Hepatocyte (in vitro differentiated cells): ENCODE measurements around the gene PCDH9. TPM values are rescaled to one million over a fixed set of nuclear protein-coding genes. Genes with fewer than 3 reads are reported as not detected.

ENCODE experiments used
- DNase-seq: peaks from one replicate; pipeline ENCODE4 v3.0.0-alpha.2; 2016; ENCODE audit warnings: low spot score
- H2AFZ ChIP-seq: fragments of 200-600 bp; sonication (generic); 2 replicates; pipeline ENCODE4 v1.6.0; 2016; ENCODE audit warnings: antibody characterized with exemption, mild to moderate bottlenecking
- H3K27ac ChIP-seq: fragments of 200-600 bp; sonication (generic); 2 replicates; pipeline ENCODE4 v1.5.1; 2016; ENCODE audit warnings: mild to moderate bottlenecking
- H3K27me3 ChIP-seq: fragments of 200-600 bp; sonication (generic); 2 replicates; pipeline ENCODE4 v1.6.1; 2016
- H3K36me3 ChIP-seq: fragments of 200-600 bp; sonication (generic); replicated peaks from 2 replicates; pipeline ENCODE4 v1.5.1; 2016; ENCODE audit warnings: low read depth; ENCODE audit not compliant: insufficient read depth
- H3K4me1 ChIP-seq: fragments of 200-600 bp; sonication (generic); 2 replicates; pipeline ENCODE4 v1.5.1; 2016; ENCODE audit warnings: mild to moderate bottlenecking, moderate library complexity; ENCODE audit not compliant: insufficient read depth
- H3K4me2 ChIP-seq: fragments of 200-600 bp; sonication (generic); 2 replicates; pipeline ENCODE4 v1.6.0; 2016
- H3K4me3 ChIP-seq: fragments of 200-600 bp; sonication (generic); 2 replicates; pipeline ENCODE4 v1.5.1; 2016; ENCODE audit warnings: mild to moderate bottlenecking
- H3K79me2 ChIP-seq: fragments of 200-600 bp; sonication (generic); 2 replicates; pipeline ENCODE4 v1.6.0; 2017; ENCODE audit warnings: mild to moderate bottlenecking
- H3K9me2 ChIP-seq: fragments of 200-600 bp; sonication (generic); replicated peaks from 2 replicates; pipeline ENCODE4 v1.6.0; 2017; ENCODE audit warnings: mild to moderate bottlenecking; ENCODE audit not compliant: insufficient read depth
- H3K9me3 ChIP-seq: fragments of 200-600 bp; sonication (generic); 2 replicates; pipeline ENCODE4 v1.5.1; 2016; ENCODE audit warnings: low read depth, mild to moderate bottlenecking
- H4K20me1 ChIP-seq: fragments of 200-600 bp; sonication (generic); 2 replicates; pipeline ENCODE4 v1.6.0; 2016; ENCODE audit warnings: mild to moderate bottlenecking; ENCODE audit not compliant: insufficient read depth, poor library complexity, severe bottlenecking
- EZH2 ChIP-seq: fragments of 200-600 bp; sonication (generic); IDR thresholded peaks from 2 replicates; pipeline ENCODE4 v1.6.1; 2016; ENCODE audit warnings: antibody characterized with exemption, mild to moderate bottlenecking, borderline replicate concordance
- EZH2phosphoT487 ChIP-seq: fragments of 200-600 bp; sonication (generic); IDR thresholded peaks from one replicate; pipeline ENCODE4 v1.6.1; 2018; ENCODE audit warnings: antibody characterized with exemption, mild to moderate bottlenecking, low read depth, moderate library complexity; ENCODE audit not compliant: unreplicated experiment, severe bottlenecking
- WGBS: methylation state at CpG from one replicate; pipeline ENCODE4 v1.1.6; 2016; ENCODE audit warnings: low lambda C conversion rate; ENCODE audit errors: missing lambda C conversion rate; 5-methylcytosine and 5-hydroxymethylcytosine counted together
- polyA plus RNA-seq: library from polyadenylated mRNA; unstranded; fragments of >200 nt; fragmentation: Nextera tagmentation; extraction: Ambion mirVana; gene quantifications from 2 replicates; pipeline ENCODE4 v1.2.1, GENCODE V29; 2016
- total RNA-seq: library from RNA; depleted of rRNA; stranded (reverse); fragments of >200 nt; gene quantifications from 2 replicates; pipeline ENCODE4 v1.2.3, GENCODE V29; 2014
- TF ChIP-seq, protein P1 (sequence below): fragments of 200-600 bp; sonication (generic); IDR thresholded peaks from 2 replicates; pipeline ENCODE4 v1.5.1; 2016; ENCODE audit warnings: antibody characterized with exemption, mild to moderate bottlenecking; ENCODE audit not compliant: poor library complexity

PCDH9 gene
- total and polyA plus RNA-seq, 2 experiments from 2014 or later = 6.9 to 15.0 TPM

DNA sequence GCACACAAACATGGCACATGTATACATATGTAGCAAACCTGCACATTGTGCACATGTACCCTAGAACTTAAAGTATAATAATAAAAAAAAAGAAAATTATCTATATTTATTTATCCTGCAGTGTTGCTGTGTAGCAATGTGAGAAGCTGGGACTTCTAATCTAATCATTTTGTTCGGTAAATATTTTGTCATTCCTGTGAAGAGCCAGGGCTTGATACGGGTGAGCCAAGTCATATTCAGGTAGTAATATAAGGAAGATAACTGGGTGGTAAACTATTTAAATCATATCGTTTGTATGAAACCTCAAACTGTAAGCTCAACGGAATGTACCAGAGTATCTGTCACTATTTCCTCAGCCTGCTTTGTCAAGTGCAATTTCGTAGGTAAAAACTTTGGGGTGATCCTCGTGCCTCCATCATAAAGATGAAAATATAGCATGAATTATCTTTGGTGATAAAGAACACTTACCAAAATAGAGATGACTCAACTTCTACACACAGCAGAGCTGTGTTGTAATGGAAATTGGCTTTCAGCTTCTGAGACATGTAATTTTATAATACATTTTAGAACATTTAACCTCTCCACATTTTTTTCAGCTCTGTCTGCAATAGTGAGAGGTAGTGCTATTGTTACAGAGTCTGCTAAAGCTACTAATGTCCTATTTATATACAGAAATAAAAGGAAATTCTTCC, 92.9 kb downstream of the PCDH9 start:
- Histone ChIP-seq H2AFZ (no peak overlapping the region), H3K4me1 (no peaks in the 10 kb centered on the region), H3K9me2 (no peaks in the 10 kb centered on the region), H3K9me3 (no peaks in the 10 kb centered on the region), H4K20me1 (no peaks in the 10 kb centered on the region), H3K79me2 (no peaks in the 10 kb centered on the region), H3K4me3 (no peak overlapping the region), H3K27me3 (no peaks in the 10 kb centered on the region), H3K27ac (peak overlapping the region; percentile 11), H3K36me3 (no peaks in the 10 kb centered on the region), H3K4me2 (no peak overlapping the region)
- no peak for DNase-seq
- TF ChIP-seq, protein P1, sequence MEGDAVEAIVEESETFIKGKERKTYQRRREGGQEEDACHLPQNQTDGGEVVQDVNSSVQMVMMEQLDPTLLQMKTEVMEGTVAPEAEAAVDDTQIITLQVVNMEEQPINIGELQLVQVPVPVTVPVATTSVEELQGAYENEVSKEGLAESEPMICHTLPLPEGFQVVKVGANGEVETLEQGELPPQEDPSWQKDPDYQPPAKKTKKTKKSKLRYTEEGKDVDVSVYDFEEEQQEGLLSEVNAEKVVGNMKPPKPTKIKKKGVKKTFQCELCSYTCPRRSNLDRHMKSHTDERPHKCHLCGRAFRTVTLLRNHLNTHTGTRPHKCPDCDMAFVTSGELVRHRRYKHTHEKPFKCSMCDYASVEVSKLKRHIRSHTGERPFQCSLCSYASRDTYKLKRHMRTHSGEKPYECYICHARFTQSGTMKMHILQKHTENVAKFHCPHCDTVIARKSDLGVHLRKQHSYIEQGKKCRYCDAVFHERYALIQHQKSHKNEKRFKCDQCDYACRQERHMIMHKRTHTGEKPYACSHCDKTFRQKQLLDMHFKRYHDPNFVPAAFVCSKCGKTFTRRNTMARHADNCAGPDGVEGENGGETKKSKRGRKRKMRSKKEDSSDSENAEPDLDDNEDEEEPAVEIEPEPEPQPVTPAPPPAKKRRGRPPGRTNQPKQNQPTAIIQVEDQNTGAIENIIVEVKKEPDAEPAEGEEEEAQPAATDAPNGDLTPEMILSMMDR = no peak
- TF ChIP-seq EZH2phosphoT487 (no peak), EZH2 (no peak)
- WGBS = 56% methylated on average over 6 of the region's 6 CpGs

DNA sequence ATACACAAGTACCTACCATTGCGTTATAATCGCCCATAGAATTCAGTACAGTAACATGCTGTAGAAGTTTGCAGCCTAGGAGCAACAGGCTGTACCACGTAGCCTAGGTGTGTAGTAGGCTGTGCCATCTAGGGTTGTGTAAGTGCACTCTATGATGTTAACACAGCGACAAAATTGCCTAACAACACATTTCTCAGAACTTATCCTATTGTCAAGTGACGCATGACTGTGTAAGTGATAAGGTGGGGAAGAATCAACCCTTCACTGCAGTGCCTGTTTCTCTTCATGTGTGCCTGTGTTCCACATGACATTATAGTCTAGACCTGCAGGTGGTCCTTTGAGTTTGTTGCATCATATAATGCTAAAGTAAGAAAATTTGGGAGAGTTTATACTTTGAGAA, 94.0 kb downstream of the PCDH9 start:
- no peak overlapping the region for H3K4me3 ChIP-seq

DNA sequence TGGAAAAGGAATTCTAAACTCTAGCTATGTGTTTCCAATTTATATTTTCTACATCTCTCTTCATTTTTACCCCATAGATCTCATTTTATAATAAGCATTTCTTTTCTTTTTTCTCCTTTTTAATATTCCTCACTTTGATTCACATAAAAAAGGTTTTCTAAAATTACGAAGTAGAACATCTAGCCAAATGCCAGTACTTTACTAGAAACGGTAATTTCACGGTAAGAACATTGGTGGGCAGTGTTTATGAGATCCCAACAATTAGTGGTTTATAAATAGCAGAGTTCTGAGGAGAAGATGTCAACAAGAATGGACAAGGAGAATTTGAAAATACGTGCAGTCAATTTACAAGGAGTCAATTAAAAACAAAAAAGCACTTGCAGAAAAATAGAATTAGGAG, 94.8 kb downstream of the PCDH9 start:
- Histone ChIP-seq H4K20me1 (no peaks in the 10 kb centered on the region), H3K4me1 (no peaks in the 10 kb centered on the region), H3K27me3 (no peaks in the 10 kb centered on the region), H3K4me2 (peak overlapping the region; percentile 66), H3K27ac (no peak overlapping the region), H3K79me2 (no peaks in the 10 kb centered on the region), H3K4me3 (no peak overlapping the region), H3K9me2 (no peaks in the 10 kb centered on the region), H3K36me3 (no peaks in the 10 kb centered on the region), H3K9me3 (no peaks in the 10 kb centered on the region), H2AFZ (no peak overlapping the region)
- WGBS = 70% methylated on average over 4 of the region's 4 CpGs
- no peak for DNase-seq
- TF ChIP-seq EZH2 = no peak
- TF ChIP-seq, protein P1 = no peak
- TF ChIP-seq EZH2phosphoT487 = no peak

More for the DNA sequence above, 94.0 kb downstream of the PCDH9 start:
- Histone ChIP-seq H3K9me2 (no peaks in the 10 kb centered on the region), H3K27me3 (no peaks in the 10 kb centered on the region), H3K36me3 (no peaks in the 10 kb centered on the region), H3K27ac (no peak overlapping the region), H4K20me1 (no peaks in the 10 kb centered on the region), H3K4me2 (no peak overlapping the region), H2AFZ (no peak overlapping the region), H3K9me3 (no peaks in the 10 kb centered on the region), H3K79me2 (no peaks in the 10 kb centered on the region), H3K4me1 (no peaks in the 10 kb centered on the region)
- WGBS = 75% methylated on average over 5 of the region's 5 CpGs
- TF ChIP-seq EZH2phosphoT487 (no peak), EZH2 (no peak)
- TF ChIP-seq, protein P1 = no peak
- DNase-seq = no peak
